HepG2 (cell line): ENCODE measurements around the gene GSK3B. TPM values are rescaled to one million over a fixed set of nuclear protein-coding genes. Genes with fewer than 3 reads are reported as not detected.
A peak's percentile ranks its signal among the peaks of the same experiment; 100 is the strongest.

Experiments used
- ATAC-seq: fragments of 200-7000 bp; cut with Tn5 transposase; 3 replicates; pipeline ENCODE4 v1.9.1; 2020; ENCODE audit warnings: mild to moderate bottlenecking, moderate library complexity
- BruUV-seq: library from RNA; stranded (reverse); fragments of 400-500 nt; replicated peaks from 2 replicates; lab custom pipeline; 2021; lab: Mats Ljungman, UMichigan
- CTCF ChIA-PET: fragments of 300-600 bp; formaldehyde crosslinking; extraction: SDS; loops from one replicate; lab custom pipeline; 2021; ENCODE audit warnings: low total read pairs, inconsistent platforms, low intra/inter-chr PET ratio; lab: Yijun Ruan, JAX
- POLR2A ChIA-PET: fragments of 350-600 bp; sonication (Branson Sonifier 250); formaldehyde crosslinking; loops from one replicate; lab custom pipeline; 2020; ENCODE audit warnings: antibody characterized with exemption, inconsistent platforms; lab: Yijun Ruan, JAX
- DNase-seq: peaks from one replicate; pipeline ENCODE4 v3.0.0-alpha.2; 2015; ENCODE audit warnings: low spot score
- FAIRE-seq: peaks from 3 replicates; lab custom pipeline; 2011; peaks lifted over from hg19 to GRCh38; lab: Jason Lieb, UNC
- H2AFZ ChIP-seq: one replicate; pipeline ENCODE4 v1.6.1; 2011; ENCODE audit warnings: low read length, inconsistent platforms
- H3K27ac ChIP-seq: fragments of 300-600 bp; 3 replicates; pipeline ENCODE4 v1.8.0; 2011; ENCODE audit warnings: mixed run types, mild to moderate bottlenecking, mixed read lengths, low read length, inconsistent platforms; ENCODE audit not compliant: insufficient read depth; ENCODE audit errors: extremely low read length
- H3K27me3 ChIP-seq, 2 experiments: fragments of 200-600 bp in 1 of 2; 2 replicates in 1 of 2; 3 replicates in 1 of 2; pipeline versions ENCODE4 v1.6.0 to v1.8.0; 2011; ENCODE audit warnings: low read length in 2 of 2, mild to moderate bottlenecking in 2 of 2, moderate library complexity in 2 of 2, inconsistent platforms in 1 of 2; ENCODE audit not compliant: insufficient read depth in 2 of 2, control insufficient read depth in 1 of 2
- H3K36me3 ChIP-seq, 2 experiments: fragments of 200-600 bp in 1 of 2; replicated peaks in 1 of 2; 2 replicates in 1 of 2; 3 replicates in 1 of 2; pipeline versions ENCODE4 v1.5.1 to v1.8.0; 2011; ENCODE audit warnings: low read length in 2 of 2, inconsistent platforms in 1 of 2; ENCODE audit not compliant: insufficient read depth in 2 of 2, control insufficient read depth in 1 of 2
- H3K4me1 ChIP-seq: 2 replicates; pipeline ENCODE4 v1.5.1; 2012; ENCODE audit warnings: low read length, inconsistent platforms; ENCODE audit not compliant: insufficient read depth
- H3K4me2 ChIP-seq: 2 replicates; pipeline ENCODE4 v1.6.0; 2011; ENCODE audit warnings: low read depth, low read length, inconsistent platforms
- H3K4me3 ChIP-seq, 3 experiments: fragments of 200-600 bp in 1 of 3; sonication (generic), shearing (Covaris generic) in 1 of 3; replicated peaks in 1 of 3; 2 replicates each; pipeline ENCODE4 v1.5.1; 2011 to 2016; ENCODE audit warnings: low read length in 3 of 3, inconsistent platforms in 2 of 3, low read depth in 2 of 3, mild to moderate bottlenecking in 2 of 3, control low read depth in 1 of 3, mixed read lengths in 1 of 3; ENCODE audit not compliant: insufficient read depth in 1 of 3
- H3K79me2 ChIP-seq: one replicate; pipeline ENCODE4 v1.6.1; 2011; ENCODE audit warnings: low read length, inconsistent platforms; ENCODE audit not compliant: insufficient read depth
- H3K9ac ChIP-seq: 2 replicates; pipeline ENCODE4 v1.6.0; 2011; ENCODE audit warnings: mild to moderate bottlenecking, low read depth, low read length, inconsistent platforms; ENCODE audit not compliant: insufficient read depth
- H3K9me3 ChIP-seq: 2 replicates; pipeline ENCODE4 v1.5.1; 2012; ENCODE audit warnings: mild to moderate bottlenecking, low read length
- H4K20me1 ChIP-seq: 2 replicates; pipeline ENCODE4 v1.6.0; 2011; ENCODE audit warnings: inconsistent platforms, mild to moderate bottlenecking, low read length, moderate library complexity; ENCODE audit not compliant: insufficient read depth
- KDM4B ChIP-seq: sonication (generic); formaldehyde crosslinking; IDR thresholded peaks from 2 replicates; pipeline ENCODE4 v1.4.0; 2020; ENCODE audit warnings: missing genetic modification reagents
- MLLT10 ChIP-seq: sonication (generic); formaldehyde crosslinking; IDR thresholded peaks from 2 replicates; pipeline ENCODE4 v1.4.0; 2020; ENCODE audit warnings: missing genetic modification reagents
- NFKBIZ ChIP-seq: IDR thresholded peaks from 2 replicates; pipeline ENCODE4 v1.6.1; 2018; ENCODE audit warnings: missing genetic modification reagents, missing compliant biosample characterization
- NPAS2 ChIP-seq: sonication (generic); formaldehyde crosslinking; IDR thresholded peaks from 2 replicates; pipeline ENCODE4 v1.8.0; 2022; ENCODE audit warnings: mild to moderate bottlenecking, missing genetic modification reagents, borderline replicate concordance
- PTBP1 ChIP-seq: fragments of 200-400 bp; formaldehyde crosslinking; IDR thresholded peaks from 2 replicates; pipeline ENCODE4 v1.6.1; 2018; ENCODE audit warnings: low read length, low read depth; ENCODE audit not compliant: poor library complexity, severe bottlenecking
- RELA ChIP-seq: sonication (generic); formaldehyde crosslinking; IDR thresholded peaks from 2 replicates; pipeline ENCODE4 v1.4.0; 2020; ENCODE audit warnings: missing genetic modification reagents
- SIX4 ChIP-seq: sonication (generic); formaldehyde crosslinking; IDR thresholded peaks from 2 replicates; pipeline ENCODE4 v1.4.0; 2020; ENCODE audit warnings: missing genetic modification reagents
- SP140L ChIP-seq: sonication (generic); formaldehyde crosslinking; IDR thresholded peaks from 2 replicates; pipeline ENCODE4 v1.4.0; 2020; ENCODE audit warnings: missing genetic modification reagents, borderline replicate concordance
- SRY ChIP-seq: sonication (generic); formaldehyde crosslinking; IDR thresholded peaks from 2 replicates; pipeline ENCODE4 v1.8.0; 2022; ENCODE audit warnings: mild to moderate bottlenecking, missing genetic modification reagents
- TARDBP ChIP-seq: sonication (generic); formaldehyde crosslinking; IDR thresholded peaks from 2 replicates; pipeline ENCODE4 v1.8.0; 2022; ENCODE audit warnings: mild to moderate bottlenecking, missing genetic modification reagents
- ZNF619 ChIP-seq: sonication (generic); formaldehyde crosslinking; IDR thresholded peaks from 2 replicates; pipeline ENCODE4 v1.4.0; 2020; ENCODE audit warnings: mild to moderate bottlenecking, missing genetic modification reagents
- ZNF746 ChIP-seq: sonication (generic); formaldehyde crosslinking; IDR thresholded peaks from 2 replicates; pipeline ENCODE4 v1.8.0; 2022; ENCODE audit warnings: mild to moderate bottlenecking, missing genetic modification reagents
- WGBS: methylation state at CpG from one replicate; pipeline ENCODE4 v1.1.6; 2017; ENCODE audit warnings: low lambda C conversion rate; 5-methylcytosine and 5-hydroxymethylcytosine counted together
- in situ Hi-C: cut with HindIII; loops from 2 replicates; pipeline ENCODE4 v1.10.0; 2017; ENCODE audit warnings: low pct_unique_long_range_greater_than_20kb; ENCODE audit not compliant: extremely low pct_ligation_motif_present
- intact Hi-C: fragments of 100-400 bp; cut with micrococcal nuclease; formaldehyde crosslinking; loops from one replicate; pipeline ENCODE4 v1.10.0; 2022; ENCODE audit not compliant: unreplicated experiment
- polyA plus RNA-seq, 8 experiments: library from polyadenylated mRNA; depleted of rRNA in 3 of 8; stranded (reverse) in 7 of 8; unstranded in 1 of 8; fragments of >200 nt; fragmentation: Illumina TruSeq in 4 of 8; extraction: Trizol in 4 of 8; gene quantifications; 2 replicates each; pipeline versions ENCODE4 v1.2.1 to v1.2.3, GENCODE V29; 2011 to 2016; ENCODE audit warnings: low read depth in 4 of 8, missing spikeins in 1 of 8, mixed read lengths in 1 of 8; ENCODE audit not compliant: insufficient read depth in 1 of 8
- total RNA-seq, 5 experiments: library from RNA; depleted of rRNA; stranded (reverse); fragments of >200 nt; fragmentation: Illumina TruSeq; extraction: Trizol; gene quantifications; 2 replicates each; pipeline ENCODE4 v1.2.3, GENCODE V29; 2016; ENCODE audit warnings: low read depth in 1 of 5
- TF ChIP-seq, protein P1 (sequence below): IDR thresholded peaks from 2 replicates; pipeline ENCODE4 v1.6.1; 2016; ENCODE audit warnings: low read depth, borderline replicate concordance
- TF ChIP-seq, protein P2 (sequence below): sonication (generic); formaldehyde crosslinking; IDR thresholded peaks from 2 replicates; pipeline ENCODE4 v1.4.0; 2020; ENCODE audit warnings: mild to moderate bottlenecking, missing genetic modification reagents
- TF ChIP-seq, protein P3 (sequence below): sonication (generic); formaldehyde crosslinking; IDR thresholded peaks from 2 replicates; pipeline ENCODE4 v1.9.0; 2021; ENCODE audit warnings: missing genetic modification reagents, mild to moderate bottlenecking, borderline replicate concordance
- TF ChIP-seq, protein P4 (sequence below): sonication (generic); formaldehyde crosslinking; IDR thresholded peaks from 2 replicates; pipeline ENCODE4 v1.4.0; 2020; ENCODE audit warnings: mild to moderate bottlenecking, missing genetic modification reagents

GSK3B gene
- total and polyA plus RNA-seq, 2 of the 13 experiments (the other 11 are each of a cell fraction or from before 2014, with no cell fraction given), result 22.3 to 30.1 TPM

DNA sequence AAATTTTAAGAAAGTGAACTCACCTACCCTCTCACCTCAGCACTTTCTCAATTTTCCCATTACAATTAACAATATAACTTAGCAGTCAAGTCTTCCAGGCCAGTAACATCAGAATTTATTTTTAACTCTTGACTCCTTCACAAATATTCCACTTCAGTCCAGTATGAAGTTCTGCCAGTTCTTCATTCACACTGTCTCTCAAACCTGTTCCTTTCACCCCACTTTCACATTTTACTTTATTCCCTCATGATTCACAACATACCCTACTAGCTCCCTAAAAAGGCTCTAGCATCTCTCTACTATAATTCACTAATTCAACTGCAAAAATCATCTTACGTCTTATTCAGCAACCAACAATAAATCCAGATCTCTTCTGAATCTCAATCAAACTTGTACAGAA, 3.8 kb downstream of the GSK3B start:
- Histone ChIP-seq H3K4me3 (peak overlapping the region; percentile 88 to 98 (median 91); a peak in 5 of 6 replicates), H3K9ac (peak overlapping the region; percentile 87), H3K27ac (no peak overlapping the region), H3K4me1 (peaks cover 35% of the 10 kb centered on the region), H3K36me3 (peaks cover 0 to 1% of the 10 kb centered on the region in 2 experiments; a peak in 1 of 5 replicates), H3K79me2 (peaks cover 82% of the 10 kb centered on the region), H3K4me2 (peak overlapping the region; percentile 77), H3K9me3 (no peaks in the 10 kb centered on the region), H4K20me1 (peaks cover 50% of the 10 kb centered on the region), H3K27me3 (no peaks in the 10 kb centered on the region; a peak in 1 of 5 replicates), H2AFZ (no peak overlapping the region)
- CTCF ChIA-PET, result no interaction called here
- in situ Hi-C loops (no loop called here), intact Hi-C loops (loop anchor here (1.0 to 10.0 kb wide), 4 partner anchors 33 to 254 kb away; partner anchors contain the start of gene LRRC58)
- no TSS peak for BruUV-seq
- 78% methylated on average over 1 of the region's 1 CpG for WGBS
- DNase-seq (no peak), FAIRE-seq (no peak), ATAC-seq (no peak)
- TF ChIP-seq TARDBP (CRISPR knock-in tag), result no peak
- TF ChIP-seq, protein P1, sequence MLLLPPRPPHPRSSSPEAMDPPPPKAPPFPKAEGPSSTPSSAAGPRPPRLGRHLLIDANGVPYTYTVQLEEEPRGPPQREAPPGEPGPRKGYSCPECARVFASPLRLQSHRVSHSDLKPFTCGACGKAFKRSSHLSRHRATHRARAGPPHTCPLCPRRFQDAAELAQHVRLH, result no peak
- TF ChIP-seq SRY (CRISPR knock-in tag), result no peak
- TF ChIP-seq, protein P2, sequence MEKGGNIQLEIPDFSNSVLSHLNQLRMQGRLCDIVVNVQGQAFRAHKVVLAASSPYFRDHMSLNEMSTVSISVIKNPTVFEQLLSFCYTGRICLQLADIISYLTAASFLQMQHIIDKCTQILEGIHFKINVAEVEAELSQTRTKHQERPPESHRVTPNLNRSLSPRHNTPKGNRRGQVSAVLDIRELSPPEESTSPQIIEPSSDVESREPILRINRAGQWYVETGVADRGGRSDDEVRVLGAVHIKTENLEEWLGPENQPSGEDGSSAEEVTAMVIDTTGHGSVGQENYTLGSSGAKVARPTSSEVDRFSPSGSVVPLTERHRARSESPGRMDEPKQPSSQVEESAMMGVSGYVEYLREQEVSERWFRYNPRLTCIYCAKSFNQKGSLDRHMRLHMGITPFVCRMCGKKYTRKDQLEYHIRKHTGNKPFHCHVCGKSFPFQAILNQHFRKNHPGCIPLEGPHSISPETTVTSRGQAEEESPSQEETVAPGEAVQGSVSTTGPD (CRISPR knock-in tag), result no peak
- no peak for TF ChIP-seq SP140L (CRISPR knock-in tag)
- no peak for TF ChIP-seq KDM4B
- no peak for TF ChIP-seq NPAS2 (CRISPR knock-in tag)
- TF ChIP-seq SIX4 (CRISPR knock-in tag), result no peak
- no peak for TF ChIP-seq RELA
- no peak for TF ChIP-seq MLLT10
- no peak for TF ChIP-seq NFKBIZ
- TF ChIP-seq ZNF746, result no peak
- TF ChIP-seq, protein P3, sequence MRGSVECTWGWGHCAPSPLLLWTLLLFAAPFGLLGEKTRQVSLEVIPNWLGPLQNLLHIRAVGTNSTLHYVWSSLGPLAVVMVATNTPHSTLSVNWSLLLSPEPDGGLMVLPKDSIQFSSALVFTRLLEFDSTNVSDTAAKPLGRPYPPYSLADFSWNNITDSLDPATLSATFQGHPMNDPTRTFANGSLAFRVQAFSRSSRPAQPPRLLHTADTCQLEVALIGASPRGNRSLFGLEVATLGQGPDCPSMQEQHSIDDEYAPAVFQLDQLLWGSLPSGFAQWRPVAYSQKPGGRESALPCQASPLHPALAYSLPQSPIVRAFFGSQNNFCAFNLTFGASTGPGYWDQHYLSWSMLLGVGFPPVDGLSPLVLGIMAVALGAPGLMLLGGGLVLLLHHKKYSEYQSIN (CRISPR knock-in tag), result no peak
- no peak for TF ChIP-seq ZNF619
- TF ChIP-seq PTBP1, result no peak
- TF ChIP-seq, protein P4, sequence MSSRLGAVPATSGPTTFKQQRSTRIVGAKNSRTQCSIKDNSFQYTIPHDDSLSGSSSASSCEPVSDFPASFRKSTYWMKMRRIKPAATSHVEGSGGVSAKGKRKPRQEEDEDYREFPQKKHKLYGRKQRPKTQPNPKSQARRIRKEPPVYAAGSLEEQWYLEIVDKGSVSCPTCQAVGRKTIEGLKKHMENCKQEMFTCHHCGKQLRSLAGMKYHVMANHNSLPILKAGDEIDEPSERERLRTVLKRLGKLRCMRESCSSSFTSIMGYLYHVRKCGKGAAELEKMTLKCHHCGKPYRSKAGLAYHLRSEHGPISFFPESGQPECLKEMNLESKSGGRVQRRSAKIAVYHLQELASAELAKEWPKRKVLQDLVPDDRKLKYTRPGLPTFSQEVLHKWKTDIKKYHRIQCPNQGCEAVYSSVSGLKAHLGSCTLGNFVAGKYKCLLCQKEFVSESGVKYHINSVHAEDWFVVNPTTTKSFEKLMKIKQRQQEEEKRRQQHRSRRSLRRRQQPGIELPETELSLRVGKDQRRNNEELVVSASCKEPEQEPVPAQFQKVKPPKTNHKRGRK, result no peak
- POLR2A ChIA-PET, result no interaction called here
